Vagina (tissue), 2 donors: ENCODE data around the gene VNN1.

Experiments used
- POLR2AphosphoS5 ChIP-seq, 2 donors: sonication (generic); formaldehyde crosslinking; IDR thresholded peaks; one replicate each; pipeline ENCODE4 v1.9.0; 2017; ENCODE audit warnings: antibody characterized with exemption in 2 of 2, mild to moderate bottlenecking in 2 of 2, low read depth in 1 of 2; ENCODE audit not compliant: insufficient read depth in 1 of 2
- TF ChIP-seq, protein P1 (sequence below), 3 experiments: fragments of 450-650 bp in 2 of 3; fragments of 200-600 bp in 1 of 3; sonication (generic) in 1 of 3; IDR thresholded peaks; one replicate each; pipeline ENCODE4 v1.5.1; 2017 to 2019; ENCODE audit warnings: antibody characterized with exemption in 3 of 3, mild to moderate bottlenecking in 2 of 3, moderate library complexity in 2 of 3

DNA sequence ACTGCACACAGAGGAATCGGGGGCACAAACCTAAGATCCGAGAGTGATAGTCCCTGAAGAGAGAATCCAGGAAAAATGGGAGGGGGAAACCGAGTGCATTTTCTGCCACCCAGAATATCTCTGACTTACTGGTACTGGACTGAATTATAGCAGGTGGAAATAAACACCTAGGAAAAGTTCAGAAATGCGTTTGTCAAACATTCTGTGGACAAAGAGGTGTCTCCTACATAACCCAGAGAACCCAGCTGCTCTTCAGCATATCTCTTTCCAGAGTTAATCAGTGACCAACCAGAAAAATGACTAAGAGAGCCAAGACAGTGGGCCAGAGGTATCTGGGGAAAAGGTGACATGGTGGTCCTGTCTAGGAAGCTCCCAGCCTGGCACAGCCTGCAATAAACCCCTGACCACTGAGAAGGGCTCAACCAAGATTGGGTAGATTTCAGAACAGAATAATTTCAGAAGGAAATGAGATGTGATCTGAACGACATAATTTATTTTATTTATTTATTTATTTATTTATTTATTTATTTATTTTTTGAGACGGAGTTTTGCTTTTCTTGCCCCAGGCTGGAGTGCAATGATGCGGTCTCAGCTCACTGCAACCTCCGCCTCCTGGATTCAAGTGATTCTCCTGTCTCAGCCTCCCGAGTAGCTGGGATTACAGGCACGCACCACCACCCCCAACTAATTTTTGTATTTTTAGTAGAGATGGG is 6.0 kb upstream of the VNN1 start:
- TF ChIP-seq, protein P1, sequence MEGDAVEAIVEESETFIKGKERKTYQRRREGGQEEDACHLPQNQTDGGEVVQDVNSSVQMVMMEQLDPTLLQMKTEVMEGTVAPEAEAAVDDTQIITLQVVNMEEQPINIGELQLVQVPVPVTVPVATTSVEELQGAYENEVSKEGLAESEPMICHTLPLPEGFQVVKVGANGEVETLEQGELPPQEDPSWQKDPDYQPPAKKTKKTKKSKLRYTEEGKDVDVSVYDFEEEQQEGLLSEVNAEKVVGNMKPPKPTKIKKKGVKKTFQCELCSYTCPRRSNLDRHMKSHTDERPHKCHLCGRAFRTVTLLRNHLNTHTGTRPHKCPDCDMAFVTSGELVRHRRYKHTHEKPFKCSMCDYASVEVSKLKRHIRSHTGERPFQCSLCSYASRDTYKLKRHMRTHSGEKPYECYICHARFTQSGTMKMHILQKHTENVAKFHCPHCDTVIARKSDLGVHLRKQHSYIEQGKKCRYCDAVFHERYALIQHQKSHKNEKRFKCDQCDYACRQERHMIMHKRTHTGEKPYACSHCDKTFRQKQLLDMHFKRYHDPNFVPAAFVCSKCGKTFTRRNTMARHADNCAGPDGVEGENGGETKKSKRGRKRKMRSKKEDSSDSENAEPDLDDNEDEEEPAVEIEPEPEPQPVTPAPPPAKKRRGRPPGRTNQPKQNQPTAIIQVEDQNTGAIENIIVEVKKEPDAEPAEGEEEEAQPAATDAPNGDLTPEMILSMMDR (IDR thresholded peaks at IDR 0.05) = no peak
- no peak for TF ChIP-seq POLR2AphosphoS5 (IDR thresholded peaks at IDR 0.05; ENCODE audit: insufficient read depth in 1 of 2, low read depth in 1 of 2)
